ENCODE results near the gene DUS3L. TPM values are rescaled to one million over a fixed set of nuclear protein-coding genes. Genes with fewer than 3 reads are reported as not detected.

The DUS3L gene
- total and polyA plus RNA-seq, 2 donors (not counting 3 experiments of a cell fraction or from before 2014, with no cell fraction given) = 25.8 to 38.9 TPM

DNA sequence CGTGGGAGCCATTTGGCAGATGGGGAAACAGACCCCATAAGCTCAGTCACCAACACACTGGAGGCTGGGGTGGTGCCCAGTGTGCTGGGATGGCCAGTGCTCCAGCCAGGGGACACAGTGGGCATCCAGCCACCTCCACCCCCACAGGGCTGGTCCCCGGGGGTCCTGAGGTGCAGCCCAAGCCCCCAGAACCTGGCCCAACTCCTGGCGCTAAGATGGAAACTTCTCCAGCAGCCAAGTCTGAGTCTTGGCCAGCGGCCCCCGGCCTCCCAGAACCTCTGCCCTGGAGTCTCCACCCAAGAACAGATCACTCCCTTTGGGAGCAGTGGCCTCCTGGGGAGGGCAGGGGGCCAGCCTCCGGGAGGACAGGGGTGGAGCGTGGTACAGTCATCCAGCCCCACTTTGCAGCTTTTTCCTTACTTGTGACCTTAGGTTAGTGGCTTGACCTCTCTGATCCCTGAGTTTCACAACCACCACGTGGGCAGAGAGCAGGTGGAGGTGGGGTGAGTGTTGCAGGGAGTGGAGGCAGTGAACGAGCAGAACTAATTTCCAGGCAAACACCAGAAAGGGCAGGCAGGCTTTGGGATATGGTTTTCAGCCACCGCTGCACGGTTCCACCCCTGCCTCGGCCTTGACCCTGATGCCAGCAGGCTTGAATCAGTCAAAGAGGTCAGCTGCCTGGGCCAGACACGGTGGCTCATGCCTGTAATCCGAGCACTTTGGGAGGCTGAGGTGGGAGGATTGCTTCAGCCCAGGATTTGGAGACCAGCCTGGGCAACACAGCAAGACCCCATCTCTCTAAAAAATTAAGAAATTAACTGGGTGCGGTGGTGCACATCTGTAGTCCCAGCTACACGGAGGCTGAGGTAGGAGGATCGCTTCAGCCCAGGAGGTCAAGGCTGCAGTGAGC lies 9.7 kb upstream of the DUS3L start:
- no peak overlapping the region for H3K4me2 ChIP-seq (ENCODE audit: insufficient read depth, low read length)
- TF ChIP-seq MYC (IDR thresholded peaks at IDR 0.05; ENCODE audit: low read depth, low read length) = no peak
- no peak for TF ChIP-seq GATA2 (IDR thresholded peaks at IDR 0.05; ENCODE audit: insufficient read depth, insufficient read length, low read depth, low read length)
- TF ChIP-seq EZH2 (IDR thresholded peaks at IDR 0.05; ENCODE audit: borderline replicate concordance, low read depth, low read length, severe bottlenecking) = no peak
- TF ChIP-seq FOS (IDR thresholded peaks at IDR 0.05; ENCODE audit: borderline replicate concordance, insufficient read depth, low read length) = no peak
- TF ChIP-seq JUN (IDR thresholded peaks at IDR 0.05; ENCODE audit: borderline replicate concordance, insufficient read depth, insufficient read length, low read depth) = no peak
- peaks cover 5% of the 10 kb centered on the region for H3K4me1 ChIP-seq (ENCODE audit: control insufficient read depth, extremely low read depth, insufficient read depth, low read length)
- BruUV-seq (replicated peaks) = no TSS peak
- H3K9ac ChIP-seq (replicated peaks; ENCODE audit: extremely low read depth, insufficient read depth, low read length) = no peak overlapping the region
- CTCF ChIA-PET = interaction anchor here (0.6 kb wide), 1 partner anchor 9 kb away, joined by 3 read pairs; the partner anchor contains the start of gene DUS3L
- H3K79me2 ChIP-seq (ENCODE audit: control insufficient read depth, insufficient read depth, low read length) = no peaks in the 10 kb centered on the region
- intact Hi-C loops (cut with micrococcal nuclease) = loop anchor here (10.0 kb wide), 1 partner anchor 184 kb away; no protein-coding TSS in a partner anchor
- H3K4me3 ChIP-seq (replicated peaks in 1 of 3; ENCODE audit: insufficient read depth in 1 of 3, low read depth in 1 of 3, low read length in 3 of 3) = no peak overlapping the region
- peaks cover 2% of the 10 kb centered on the region for H3K9me1 ChIP-seq (replicated peaks; ENCODE audit: control insufficient read depth, extremely low read depth, insufficient read depth, low read length)
- H3K27me3 ChIP-seq (ENCODE audit: control insufficient read depth in 2 of 2, insufficient read depth in 2 of 2, low read length in 2 of 2) = peaks cover 2 to 3% of the 10 kb centered on the region in 2 experiments
- no peaks in the 10 kb centered on the region for H3K36me3 ChIP-seq (ENCODE audit: control insufficient read depth in 2 of 2, extremely low read depth in 1 of 2, insufficient read depth in 2 of 2, low read length in 2 of 2)
- FAIRE-seq (no peak), DNase-seq (ENCODE audit: low read depth, low spot score) (no peak)
- no peaks in the 10 kb centered on the region for H4K20me1 ChIP-seq (replicated peaks; ENCODE audit: control insufficient read depth, extremely low read depth, insufficient read depth, low read length)
- no peak overlapping the region for H3K27ac ChIP-seq (ENCODE audit: insufficient read depth, low read depth, low read length)
- H2AFZ ChIP-seq (ENCODE audit: low read depth, low read length) = no peak overlapping the region
- no peaks in the 10 kb centered on the region for H3K9me3 ChIP-seq (replicated peaks; ENCODE audit: control insufficient read depth, insufficient read depth, low read length)
- dilution Hi-C loops (cut with MboI; ENCODE audit: extremely low pct_ligation_motif_present, low sequenced_read_pairs) = no loop called here
- POLR2A ChIA-PET = no interaction called here

Measured in endothelial cell of umbilical vein (primary cell).